GM12878 (cell line): ENCODE measurements around the gene LYVE1. TPM values are rescaled to one million over a fixed set of nuclear protein-coding genes. Genes with fewer than 3 reads are reported as not detected.

Source experiments
- ATAC-seq: fragments of 200-7000 bp; cut with Tn5 transposase; 3 replicates; pipeline ENCODE4 v1.9.1; 2020; ENCODE audit warnings: mild to moderate bottlenecking, moderate library complexity
- BruUV-seq: library from RNA; stranded (reverse); fragments of 400-500 nt; replicated peaks from 2 replicates; lab custom pipeline; 2021; lab: Mats Ljungman, UMichigan
- CTCF ChIA-PET: fragments of 300-600 bp; sonication (Branson Sonifier 250); formaldehyde crosslinking; extraction: SDS; loops from one replicate; lab custom pipeline; 2021; ENCODE audit warnings: inconsistent platforms; lab: Yijun Ruan, JAX
- POLR2A ChIA-PET: fragments of 350-600 bp; formaldehyde crosslinking; extraction: SDS; loops from one replicate; lab custom pipeline; 2021; ENCODE audit warnings: inconsistent platforms; lab: Charles Lee
- RAD21 ChIA-PET: fragments of 300-600 bp; sonication (Branson Sonifier 250); formaldehyde crosslinking; loops from one replicate; lab custom pipeline; 2023; ENCODE audit warnings: antibody characterized with exemption; ENCODE audit not compliant: unreplicated experiment; lab: Charles Lee
- SMC1A ChIA-PET: fragments of 300-600 bp; sonication (Branson Sonifier 250); formaldehyde crosslinking; loops from one replicate; lab custom pipeline; 2023; ENCODE audit not compliant: unreplicated experiment, uncharacterized antibody; lab: Charles Lee
- DNase-seq: peaks from one replicate; pipeline ENCODE4 v3.0.0-alpha.2; 2011; ENCODE audit warnings: low read depth, low spot score
- FAIRE-seq: peaks from 3 replicates; lab custom pipeline; 2011; peaks lifted over from hg19 to GRCh38; lab: Jason Lieb, UNC
- H2AFZ ChIP-seq: 2 replicates; pipeline ENCODE4 v1.6.0; 2011; ENCODE audit warnings: low read depth, low read length, control low read depth; ENCODE audit not compliant: control insufficient read depth
- H3K27ac ChIP-seq: 2 replicates; pipeline ENCODE4 v1.5.1; 2011; ENCODE audit warnings: control low read depth; ENCODE audit not compliant: control insufficient read depth, insufficient read depth
- H3K27me3 ChIP-seq, 2 experiments: replicated peaks in 1 of 2; 2 replicates each; pipeline versions ENCODE4 v1.6.0 to v1.6.1; 2011; ENCODE audit warnings: low read length in 1 of 2; ENCODE audit not compliant: control insufficient read depth in 2 of 2, insufficient read depth in 2 of 2
- H3K36me3 ChIP-seq, 2 experiments: 2 replicates each; pipeline ENCODE4 v1.5.1; 2011; ENCODE audit warnings: low read length in 1 of 2; ENCODE audit not compliant: control insufficient read depth in 2 of 2, insufficient read depth in 2 of 2
- H3K4me1 ChIP-seq: 2 replicates; pipeline ENCODE4 v1.6.1; 2011; ENCODE audit warnings: mild to moderate bottlenecking, low read length, moderate library complexity, mixed read lengths; ENCODE audit not compliant: control insufficient read depth, insufficient read depth
- H3K4me2 ChIP-seq: 2 replicates; pipeline ENCODE4 v1.6.0; 2011; ENCODE audit warnings: control low read depth; ENCODE audit not compliant: control insufficient read depth, insufficient read depth
- H3K4me3 ChIP-seq: fragments of 200-600 bp; sonication (generic); 2 replicates; pipeline ENCODE4 v1.5.1; 2016
- H3K79me2 ChIP-seq: 2 replicates; pipeline ENCODE4 v1.6.0; 2011; ENCODE audit warnings: low read length; ENCODE audit not compliant: control insufficient read depth, insufficient read depth
- H3K9ac ChIP-seq: 2 replicates; pipeline ENCODE4 v1.8.0; 2011; ENCODE audit warnings: low read length, control low read depth, mixed read lengths; ENCODE audit not compliant: control insufficient read depth, insufficient read depth
- H3K9me3 ChIP-seq: replicated peaks from 3 replicates; pipeline ENCODE4 v1.5.1; 2011; ENCODE audit warnings: mild to moderate bottlenecking, low read length; ENCODE audit not compliant: control insufficient read depth, insufficient read depth
- H4K20me1 ChIP-seq: 2 replicates; pipeline ENCODE4 v1.6.0; 2011; ENCODE audit not compliant: control insufficient read depth, insufficient read depth
- ATF7 ChIP-seq: fragments of 450-650 bp; IDR thresholded peaks from 2 replicates; pipeline ENCODE4 v1.6.1; 2016; ENCODE audit warnings: low read depth, mild to moderate bottlenecking
- CBFB ChIP-seq: IDR thresholded peaks from 2 replicates; pipeline ENCODE4 v1.6.1; 2016; ENCODE audit warnings: antibody characterized with exemption, low read depth
- CBX5 ChIP-seq: sonication (generic); IDR thresholded peaks from 2 replicates; pipeline ENCODE4 v1.6.1; 2016; ENCODE audit warnings: low read depth, moderate library complexity, mild to moderate bottlenecking, inconsistent platforms
- FOXK2 ChIP-seq: fragments of 450-650 bp; IDR thresholded peaks from 2 replicates; pipeline ENCODE4 v1.6.1; 2017; ENCODE audit warnings: mild to moderate bottlenecking, moderate library complexity
- GABPA ChIP-seq: IDR thresholded peaks from 2 replicates; pipeline ENCODE4 v1.6.1; 2014; ENCODE audit warnings: antibody characterized with exemption, low read depth, mild to moderate bottlenecking, inconsistent platforms
- KAT2A ChIP-seq: conservative IDR thresholded peaks from 2 replicates; pipeline ENCODE4 v1.6.1; 2011; ENCODE audit warnings: low read depth, low read length; ENCODE audit not compliant: control insufficient read depth
- LARP7 ChIP-seq: fragments of 450-650 bp; IDR thresholded peaks from 2 replicates; pipeline ENCODE4 v1.6.1; 2017; ENCODE audit warnings: mild to moderate bottlenecking
- MEF2B ChIP-seq: fragments of 450-650 bp; IDR thresholded peaks from 2 replicates; pipeline ENCODE4 v1.6.1; 2018; ENCODE audit warnings: mild to moderate bottlenecking, moderate library complexity; ENCODE audit not compliant: partially characterized antibody, poor library complexity, severe bottlenecking
- NR2C1 ChIP-seq: fragments of 450-650 bp; IDR thresholded peaks from 2 replicates; pipeline ENCODE4 v1.6.1; 2017; ENCODE audit warnings: antibody characterized with exemption, mild to moderate bottlenecking, moderate library complexity
- NRF1 ChIP-seq: conservative IDR thresholded peaks from 2 replicates; pipeline ENCODE4 v1.6.1; 2011; ENCODE audit warnings: mild to moderate bottlenecking, low read depth, low read length, improper control_type of control experiment
- PRDM15 ChIP-seq: fragments of 450-650 bp; formaldehyde crosslinking; IDR thresholded peaks from 2 replicates; pipeline ENCODE4 v1.4.0; 2020; ENCODE audit warnings: mild to moderate bottlenecking, moderate library complexity
- RB1 ChIP-seq: fragments of 450-650 bp; formaldehyde crosslinking; IDR thresholded peaks from 2 replicates; pipeline ENCODE4 v1.6.1; 2017; ENCODE audit warnings: mild to moderate bottlenecking, borderline replicate concordance
- SIX5 ChIP-seq: IDR thresholded peaks from 2 replicates; pipeline ENCODE4 v1.6.1; 2011; ENCODE audit warnings: mild to moderate bottlenecking, low read depth, low read length, moderate library complexity; ENCODE audit not compliant: severe bottlenecking
- TCF7 ChIP-seq: IDR thresholded peaks from 2 replicates; pipeline ENCODE4 v1.6.1; 2014; ENCODE audit warnings: antibody characterized with exemption, borderline replicate concordance
- ZNF384 ChIP-seq: IDR thresholded peaks from 2 replicates; pipeline ENCODE4 v1.6.1; 2012; ENCODE audit warnings: low read depth, mild to moderate bottlenecking, low read length, improper control_type of control experiment, borderline replicate concordance
- ZNF687 ChIP-seq: fragments of 450-650 bp; IDR thresholded peaks from 2 replicates; pipeline ENCODE4 v1.6.1; 2017; ENCODE audit warnings: mild to moderate bottlenecking, moderate library complexity
- WGBS: methylation state at CpG from one replicate; pipeline ENCODE4 v1.1.6; 2016; ENCODE audit warnings: low lambda C conversion rate; ENCODE audit not compliant: insufficient replicate concordance, insufficient coverage; ENCODE audit errors: missing lambda C conversion rate; 5-methylcytosine and 5-hydroxymethylcytosine counted together
- in situ Hi-C: fragments of 300-500 bp; cut with MboI; formaldehyde crosslinking; loops from 9 replicates; pipeline ENCODE4 v1.14.3; 2018; ENCODE audit warnings: mixed read lengths
- intact Hi-C: fragments of 100-400 bp; cut with micrococcal nuclease; formaldehyde crosslinking; loops from one replicate; pipeline ENCODE4 v1.14.2; 2022; ENCODE audit not compliant: unreplicated experiment
- polyA plus RNA-seq, 11 experiments: library from polyadenylated mRNA; depleted of rRNA in 4 of 11; unstranded in 6 of 11; stranded (reverse) in 5 of 11; fragments of >200 nt; fragmentation: Nextera tagmentation in 4 of 11; fragmentation: Illumina TruSeq in 1 of 11; extraction: Ambion mirVana in 4 of 11; extraction: Trizol in 1 of 11; gene quantifications; 1 replicate in 1 of 11; 2 replicates in 10 of 11; pipeline versions ENCODE4 v1.2.1 to v1.2.3, GENCODE V29; 2011 to 2016; ENCODE audit warnings: inconsistent platforms in 2 of 11, missing spikeins in 2 of 11, low read depth in 1 of 11
- total RNA-seq, 4 experiments: library from RNA; depleted of rRNA in 3 of 4; stranded (reverse); fragments of >200 nt in 3 of 4; fragmentation: Illumina TruSeq in 1 of 4; extraction: Trizol in 1 of 4; gene quantifications; 2 replicates each; pipeline versions ENCODE4 v1.2.1 to v1.2.3, GENCODE V29; 2013 to 2021

The LYVE1 gene
- total and polyA plus RNA-seq, 10 of the 15 experiments (the other 5 are each of a cell fraction or from before 2014, with no cell fraction given): 0.15 TPM; not detected in 9

GRCh38 chr11:10540915-10541560, 27.4 kb downstream of the LYVE1 start, which contains the start of gene RNF141:
RNF141 (minus strand) TSS chr11:10541187; CDS start chr11:10534158, 7,029 bp downstream.
- ChIA-PET CTCF (interaction anchor here (0.7 to 3.5 kb wide), 52 partner anchors 7 to 234 kb away, joined by 3 to 36 read pairs (median 4); partner anchors contain the start of genes AMPD3 and CTR9), RAD21 (interaction anchor here (0.8 to 2.6 kb wide), 15 partner anchors 9 to 175 kb away, joined by 3 to 21 read pairs (median 5); partner anchors contain the start of gene AMPD3), SMC1A (interaction anchor here (0.5 to 4.9 kb wide), 26 partner anchors 11 to 834 kb away, joined by 3 to 25 read pairs (median 4); partner anchors contain the start of gene AMPD3), POLR2A (interaction anchor here (1.1 to 1.9 kb wide), 6 partner anchors 13 to 268 kb away, joined by 3 to 5 read pairs (median 4); partner anchors contain the start of gene EIF4G2)
- Histone ChIP-seq H3K79me2 (no peaks in the 10 kb centered on the region), H3K9ac (peak within 1 kb of the TSS; percentile 65; the same call in 1 of the 2 replicates), H2AFZ (peak within 1 kb of the TSS; percentile 78), H3K4me2 (peak within 1 kb of the TSS; percentile 94), H3K27ac (peak within 1 kb of the TSS; percentile 22; the same call in 1 of the 2 replicates), H3K9me3 (no peaks in the 10 kb centered on the region; the same call in 2 of the 3 replicates), H3K36me3 (no peaks in the 10 kb centered on the region), H4K20me1 (no peaks in the 10 kb centered on the region), H3K27me3 (peaks cover 0 to 5% of the 10 kb centered on the region in 2 experiments; a peak in 1 of 4 replicates), H3K4me3 (peak within 1 kb of the TSS; percentile 64), H3K4me1 (peaks cover 5% of the 10 kb centered on the region)
- intact Hi-C loops: loop anchor here (1.0 to 5.0 kb wide), 4 partner anchors 84 to 194 kb away; partner anchors contain the start of gene AMPD3
- peak; percentile 60 for DNase-seq
- BruUV-seq: no TSS peak
- FAIRE-seq: peak; percentile 35
- in situ Hi-C loops: no loop called here
- WGBS: 4% methylated on average over 53 of the region's 54 CpGs
- ATAC-seq: peak; percentile 99
- peak; percentile 84 for TF ChIP-seq LARP7
- peak; percentile 27 for TF ChIP-seq MEF2B
- no peak for TF ChIP-seq ATF7
- peak; percentile 60; the same call in 1 of the 2 replicates for TF ChIP-seq ZNF687
- TF ChIP-seq SIX5: peak; percentile 37
- no peak for TF ChIP-seq TCF7
- no peak for TF ChIP-seq NR2C1
- no peak for TF ChIP-seq PRDM15 (CRISPR knock-in tag)
- TF ChIP-seq RB1: peak; percentile 73; the same call in 1 of the 2 replicates
- no peak for TF ChIP-seq KAT2A
- TF ChIP-seq NRF1: no peak
- no peak for TF ChIP-seq GABPA
- TF ChIP-seq FOXK2: no peak
- TF ChIP-seq CBFB: 0 out of 2 replicates have a peak, but pooled peaks have one; percentile 40
- TF ChIP-seq ZNF384: no peak
- TF ChIP-seq CBX5: no peak
